HG03139 (cell line): ENCODE data around the gene SMYD4.
"Not testable (repeated sequence)": the region's sequence is repeated elsewhere in the genome, so short reads cannot be mapped to it uniquely, and the experiment has no call there.

Source experiments
- ATAC-seq: cut with Tn5 transposase; IDR thresholded peaks from one replicate; pipeline ENCODE4 v1.9.1; 2021; ENCODE audit not compliant: unreplicated experiment

SMYD4 gene

GRCh38 chr17:1829592-1830257 is at the start of gene SMYD4, which contains the start of gene RPA1:
TSS of gene SMYD4 (minus strand) at chr17:1829902. CDS start at chr17:1827994, 1,908 bp downstream.
TSS of gene RPA1 (plus strand) at chr17:1830005. CDS start at chr17:1830094, 89 bp downstream.
- peak; percentile 75 for ATAC-seq

GRCh38 chr17:1878419-1879121 is 48.9 kb upstream of the SMYD4 start:
- ATAC-seq, result no peak

- no peak for ATAC-seq
Measured at GRCh38 chr17:1875597-1875996, 45.9 kb upstream of the SMYD4 start.

GRCh38 chr17:1873418-1873817 is 43.7 kb upstream of the SMYD4 start:
- no peak for ATAC-seq

GRCh38 chr17:1872976-1873375 is 43.3 kb upstream of the SMYD4 start:
- no peak for ATAC-seq

- ATAC-seq, result no peak
Measured at GRCh38 chr17:1872254-1872653, 42.6 kb upstream of the SMYD4 start.

- ATAC-seq, result no peak
Measured at GRCh38 chr17:1871756-1872155, 42.1 kb upstream of the SMYD4 start.

- ATAC-seq, result no peak
Measured at GRCh38 chr17:1870592-1870991, 40.9 kb upstream of the SMYD4 start.

GRCh38 chr17:1868090-1868489 is 38.4 kb upstream of the SMYD4 start:
- ATAC-seq, result no peak

GRCh38 chr17:1867307-1867706 is 37.6 kb upstream of the SMYD4 start:
- no peak for ATAC-seq

GRCh38 chr17:1865252-1866037 is 35.7 kb upstream of the SMYD4 start:
- no peak for ATAC-seq

GRCh38 chr17:1861391-1862010 is 31.8 kb upstream of the SMYD4 start:
- no peak for ATAC-seq

- no peak for ATAC-seq
Measured at GRCh38 chr17:1860978-1861377, 31.3 kb upstream of the SMYD4 start.

GRCh38 chr17:1856462-1856861 is 26.8 kb upstream of the SMYD4 start:
- ATAC-seq, result not testable (repeated sequence)

GRCh38 chr17:1853698-1854097 is 24.0 kb upstream of the SMYD4 start:
- no peak for ATAC-seq

- ATAC-seq, result no peak
Measured at GRCh38 chr17:1852327-1852726, 22.6 kb upstream of the SMYD4 start.

- ATAC-seq, result no peak
Measured at GRCh38 chr17:1847191-1847590, 17.5 kb upstream of the SMYD4 start.

GRCh38 chr17:1843947-1844346 is 14.2 kb upstream of the SMYD4 start:
- no peak for ATAC-seq

GRCh38 chr17:1839516-1839915 is 9.8 kb upstream of the SMYD4 start:
- ATAC-seq, result no peak

GRCh38 chr17:1834380-1835149 is 4.9 kb upstream of the SMYD4 start:
- no peak for ATAC-seq

- no peak for ATAC-seq
Measured at GRCh38 chr17:1830288-1830687, 586 bp upstream of the SMYD4 start.
